ENCODE measurements around the gene DDRGK1.

DNA sequence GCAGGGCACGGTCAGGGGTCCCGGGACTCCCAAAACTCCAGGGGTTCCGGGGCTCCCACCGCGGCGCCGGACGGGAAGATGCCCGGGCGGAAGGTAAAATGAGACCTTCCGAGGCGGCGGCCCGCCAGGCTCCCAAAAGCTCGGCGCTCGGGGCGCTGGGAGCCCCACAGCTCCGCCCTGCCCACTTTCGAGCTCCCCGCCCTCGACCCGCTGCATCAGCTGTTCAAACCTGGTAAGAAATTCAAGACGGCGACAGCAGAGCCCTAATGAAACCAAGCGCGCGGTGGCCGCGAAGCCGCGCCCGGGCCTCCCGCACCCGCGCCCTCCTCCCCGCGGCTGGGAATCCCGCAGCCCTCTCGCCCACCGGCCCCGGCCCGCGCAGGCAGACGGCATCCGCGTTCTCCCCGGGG lies 34.1 kb upstream of the DDRGK1 start:
- TF ChIP-seq, protein P1, sequence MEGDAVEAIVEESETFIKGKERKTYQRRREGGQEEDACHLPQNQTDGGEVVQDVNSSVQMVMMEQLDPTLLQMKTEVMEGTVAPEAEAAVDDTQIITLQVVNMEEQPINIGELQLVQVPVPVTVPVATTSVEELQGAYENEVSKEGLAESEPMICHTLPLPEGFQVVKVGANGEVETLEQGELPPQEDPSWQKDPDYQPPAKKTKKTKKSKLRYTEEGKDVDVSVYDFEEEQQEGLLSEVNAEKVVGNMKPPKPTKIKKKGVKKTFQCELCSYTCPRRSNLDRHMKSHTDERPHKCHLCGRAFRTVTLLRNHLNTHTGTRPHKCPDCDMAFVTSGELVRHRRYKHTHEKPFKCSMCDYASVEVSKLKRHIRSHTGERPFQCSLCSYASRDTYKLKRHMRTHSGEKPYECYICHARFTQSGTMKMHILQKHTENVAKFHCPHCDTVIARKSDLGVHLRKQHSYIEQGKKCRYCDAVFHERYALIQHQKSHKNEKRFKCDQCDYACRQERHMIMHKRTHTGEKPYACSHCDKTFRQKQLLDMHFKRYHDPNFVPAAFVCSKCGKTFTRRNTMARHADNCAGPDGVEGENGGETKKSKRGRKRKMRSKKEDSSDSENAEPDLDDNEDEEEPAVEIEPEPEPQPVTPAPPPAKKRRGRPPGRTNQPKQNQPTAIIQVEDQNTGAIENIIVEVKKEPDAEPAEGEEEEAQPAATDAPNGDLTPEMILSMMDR (IDR thresholded peaks at IDR 0.05): no peak
- TF ChIP-seq ZFX (IDR thresholded peaks at IDR 0.05; ENCODE audit: borderline replicate concordance): no peak

All from 22Rv1 (cell line).